Subcutaneous abdominal adipose tissue (tissue), 5 donors: ENCODE measurements around the gene FAH.

ENCODE experiments used
- H3K27ac ChIP-seq: one replicate; pipeline ENCODE4 v1.7.0; 2013; ENCODE audit warnings: low read depth, mild to moderate bottlenecking, inconsistent platforms, low read length, moderate library complexity
- H3K27me3 ChIP-seq, 5 donors: one replicate each; pipeline ENCODE4 v1.7.0; 2013; ENCODE audit warnings: low read length in 5 of 5, inconsistent platforms in 1 of 5; ENCODE audit not compliant: control insufficient read depth in 5 of 5, insufficient read depth in 4 of 5
- H3K36me3 ChIP-seq, 5 donors: one replicate each; pipeline ENCODE4 v1.7.0; 2013; ENCODE audit warnings: low read length in 5 of 5; ENCODE audit not compliant: control insufficient read depth in 5 of 5, insufficient read depth in 5 of 5
- H3K4me1 ChIP-seq, 5 donors: one replicate each; pipeline ENCODE4 v1.7.0; 2013; ENCODE audit warnings: low read length in 5 of 5, mild to moderate bottlenecking in 3 of 5, moderate library complexity in 1 of 5; ENCODE audit not compliant: control insufficient read depth in 5 of 5, insufficient read depth in 5 of 5
- H3K4me3 ChIP-seq, 5 donors: one replicate each; pipeline ENCODE4 v1.7.0; 2013; ENCODE audit warnings: low read length in 5 of 5, low read depth in 1 of 5
- H3K9ac ChIP-seq, 5 donors: one replicate each; pipeline ENCODE4 v1.7.0; 2013; ENCODE audit warnings: low read length in 5 of 5, mild to moderate bottlenecking in 4 of 5, moderate library complexity in 3 of 5
- H3K9me3 ChIP-seq, 5 donors: one replicate each; pipeline ENCODE4 v1.7.0; 2013; ENCODE audit warnings: low read length in 5 of 5; ENCODE audit not compliant: control insufficient read depth in 5 of 5
- donor health status: healthy.
- donor health status: healthy.
- donor health status: healthy.
- donor health status: healthy.
- donor health status: healthy.

The FAH gene

DNA sequence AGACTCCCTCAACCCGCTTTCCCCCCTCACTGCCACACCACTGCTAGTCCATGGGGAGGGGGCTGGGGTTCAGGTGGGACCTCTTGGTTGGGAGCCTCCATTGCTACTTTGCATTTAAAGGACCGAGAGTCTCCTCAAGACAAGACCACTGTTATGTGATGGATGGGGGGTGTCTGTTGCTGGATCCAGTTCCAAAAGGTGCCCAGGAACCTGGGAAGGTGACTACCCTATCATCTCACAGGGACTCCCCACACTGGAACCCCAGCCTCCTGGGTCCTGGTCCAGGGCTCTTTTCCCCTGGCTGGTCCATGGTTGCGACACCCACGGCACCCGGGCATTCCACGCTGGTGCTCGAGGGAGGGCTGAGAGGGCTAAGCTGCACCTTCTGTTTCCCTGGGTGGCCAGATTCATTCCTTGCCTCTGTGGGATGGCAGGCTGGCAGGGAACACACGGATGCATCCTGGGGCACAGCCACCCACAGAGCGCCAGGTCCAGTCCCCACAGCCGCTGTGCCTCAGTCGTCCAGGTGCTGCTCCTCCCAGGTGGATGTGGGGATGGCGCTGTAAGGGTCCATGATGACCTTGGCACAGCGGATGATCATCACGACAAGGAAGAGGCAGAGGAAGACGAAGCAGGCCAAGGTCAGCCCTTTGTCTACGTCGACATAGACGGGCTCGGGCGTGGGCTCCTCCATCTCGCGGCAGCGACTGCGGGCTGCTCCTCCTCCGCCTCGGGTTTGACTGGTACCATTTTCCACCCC lies 48.6 kb downstream of the FAH start:
- Histone ChIP-seq H3K9ac (no peak overlapping the region), H3K27me3 (no peaks in the 10 kb centered on the region)

DNA sequence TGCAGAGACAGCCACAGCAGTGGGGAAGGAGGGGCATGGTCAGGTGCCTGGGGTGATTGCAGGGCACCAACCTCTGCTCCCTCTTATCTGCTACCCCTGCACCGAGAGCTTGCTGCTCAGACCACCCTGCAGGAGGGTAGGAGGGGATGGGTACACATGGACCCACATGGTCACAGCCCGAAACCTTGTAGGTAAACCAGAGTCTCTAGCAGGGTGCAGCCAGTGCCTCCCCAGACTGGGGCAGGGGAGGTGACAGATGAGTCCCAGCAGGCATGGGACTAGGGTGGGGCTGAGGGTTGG lies 49.2 kb downstream of the FAH start:
- Histone ChIP-seq H3K4me3 (no peak overlapping the region), H3K27me3 (no peaks in the 10 kb centered on the region), H3K4me1 (no peaks in the 10 kb centered on the region), H3K27ac (no peak overlapping the region), H3K36me3 (no peaks in the 10 kb centered on the region), H3K9me3 (no peaks in the 10 kb centered on the region), H3K9ac (no peak overlapping the region)

More for the DNA sequence above, 48.6 kb downstream of the FAH start:
- H3K27ac ChIP-seq = no peak overlapping the region
- H3K4me3 ChIP-seq = no peak overlapping the region
- H3K4me1 ChIP-seq = no peaks in the 10 kb centered on the region
- no peaks in the 10 kb centered on the region for H3K36me3 ChIP-seq
- no peaks in the 10 kb centered on the region for H3K9me3 ChIP-seq

DNA sequence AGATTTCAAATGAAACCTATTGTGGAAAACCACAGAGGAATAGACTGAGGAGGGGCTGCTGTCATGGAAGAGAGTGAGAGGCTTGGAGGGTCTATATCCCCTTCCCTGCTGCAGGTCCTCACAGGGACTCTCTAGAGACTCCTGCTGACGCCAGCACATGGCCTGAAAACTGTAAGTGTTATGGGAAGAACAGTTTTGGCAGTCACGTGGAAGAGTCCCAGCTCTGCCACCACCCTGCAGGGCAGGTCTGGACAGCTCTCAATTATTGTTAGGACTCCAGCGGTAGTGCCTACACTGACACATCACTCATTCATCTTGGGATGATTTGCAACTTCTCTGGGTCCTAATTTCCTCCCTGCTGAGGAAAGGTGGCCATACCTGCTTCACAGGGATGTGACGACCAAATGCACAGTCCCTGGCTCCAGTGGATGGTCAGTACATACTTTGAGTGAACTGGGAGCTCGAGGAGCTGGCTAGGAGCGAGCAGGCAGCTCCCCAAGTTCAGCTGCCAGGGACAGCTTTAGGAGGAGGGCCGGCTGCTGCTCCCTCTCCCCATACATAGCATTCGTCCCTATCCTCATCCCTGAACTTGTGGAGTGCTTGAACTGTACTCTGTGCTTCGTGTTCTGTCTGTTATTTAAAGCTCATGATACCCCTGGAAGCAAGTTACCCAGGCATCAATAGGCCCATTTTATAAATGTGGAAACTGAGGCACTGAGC lies 50.0 kb downstream of the FAH start:
- Histone ChIP-seq H3K27me3 (no peaks in the 10 kb centered on the region), H3K9me3 (no peaks in the 10 kb centered on the region), H3K9ac (no peak overlapping the region), H3K36me3 (no peaks in the 10 kb centered on the region), H3K4me1 (peaks cover 0 to 4% (median 2%) of the 10 kb centered on the region in 5 donors), H3K27ac (no peak overlapping the region), H3K4me3 (no peak overlapping the region)

GRCh38 chr15:80203361-80203885 lies 50.6 kb downstream of the FAH start:
- H3K27me3 ChIP-seq = no peaks in the 10 kb centered on the region
- no peaks in the 10 kb centered on the region for H3K36me3 ChIP-seq
- no peaks in the 10 kb centered on the region for H3K9me3 ChIP-seq
- H3K4me3 ChIP-seq = no peak overlapping the region
- H3K27ac ChIP-seq = no peak overlapping the region
- peaks cover 0 to 10% (median 2%) of the 10 kb centered on the region in 5 donors for H3K4me1 ChIP-seq
- no peak overlapping the region for H3K9ac ChIP-seq

DNA sequence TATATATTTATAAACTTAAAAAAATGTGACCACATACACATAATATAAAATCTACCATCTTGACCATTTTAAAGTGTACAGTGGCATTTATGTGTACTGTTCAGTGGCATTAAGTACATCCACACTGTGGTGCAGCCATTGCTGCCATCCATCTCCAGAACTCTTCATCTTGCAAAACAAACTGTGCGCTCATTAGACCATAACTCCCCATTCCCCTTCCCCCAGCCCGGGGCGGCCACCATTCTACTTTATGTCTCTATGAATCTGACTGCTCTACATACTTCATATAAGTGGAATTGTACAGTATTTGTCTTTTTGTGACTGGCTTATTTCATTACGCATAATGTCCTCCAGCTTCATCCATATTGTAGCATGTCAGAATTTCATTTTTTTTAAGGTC lies 51.4 kb downstream of the FAH start:
- Histone ChIP-seq H3K36me3 (no peaks in the 10 kb centered on the region), H3K4me1 (peaks cover 0 to 10% (median 2%) of the 10 kb centered on the region in 5 donors), H3K27ac (no peak overlapping the region), H3K4me3 (no peak overlapping the region), H3K9ac (no peak overlapping the region), H3K27me3 (no peaks in the 10 kb centered on the region), H3K9me3 (no peaks in the 10 kb centered on the region)

GRCh38 chr15:80207887-80208286 lies 55.1 kb downstream of the FAH start:
- Histone ChIP-seq H3K27ac (no peak overlapping the region), H3K27me3 (no peaks in the 10 kb centered on the region), H3K4me3 (no peak overlapping the region), H3K36me3 (no peaks in the 10 kb centered on the region), H3K4me1 (peaks cover 0 to 10% (median 2%) of the 10 kb centered on the region in 5 donors), H3K9ac (no peak overlapping the region), H3K9me3 (no peaks in the 10 kb centered on the region)

GRCh38 chr15:80208758-80209734 lies 56.2 kb downstream of the FAH start:
- Histone ChIP-seq H3K27me3 (no peaks in the 10 kb centered on the region), H3K4me3 (no peak overlapping the region), H3K9me3 (peaks cover 0 to 6% (median 4%) of the 10 kb centered on the region in 5 donors), H3K4me1 (peaks cover 0 to 10% (median 2%) of the 10 kb centered on the region in 5 donors), H3K27ac (no peak overlapping the region), H3K9ac (no peak overlapping the region), H3K36me3 (no peaks in the 10 kb centered on the region)

- Histone ChIP-seq H3K9me3 (peaks cover 0 to 6% (median 4%) of the 10 kb centered on the region in 5 donors), H3K27ac (no peak overlapping the region), H3K4me3 (no peak overlapping the region), H3K36me3 (no peaks in the 10 kb centered on the region), H3K9ac (no peak overlapping the region), H3K4me1 (peaks cover 0 to 10% (median 2%) of the 10 kb centered on the region in 5 donors), H3K27me3 (no peaks in the 10 kb centered on the region)
Measured at GRCh38 chr15:80210611-80211573, 58.1 kb downstream of the FAH start.

DNA sequence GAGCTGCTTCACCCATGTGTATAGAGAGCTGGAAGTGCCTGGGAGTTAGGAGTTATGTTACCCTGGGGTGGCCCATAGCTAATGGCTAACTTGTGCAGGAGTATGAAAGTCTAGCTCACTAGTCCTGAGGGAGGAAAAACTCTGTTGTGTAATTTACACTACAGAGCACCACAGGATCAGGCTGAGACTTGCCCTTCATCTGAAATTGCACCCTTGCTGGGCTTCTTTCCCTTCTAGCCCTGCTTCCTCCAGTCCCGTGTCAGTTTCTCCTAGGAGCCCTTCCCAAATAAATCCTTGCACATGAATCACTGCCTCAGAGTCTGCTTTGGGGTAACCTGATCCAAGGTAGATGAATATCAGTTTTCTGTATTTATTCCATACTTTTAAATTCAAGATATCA lies 59.2 kb downstream of the FAH start:
- Histone ChIP-seq H3K9ac (no peak overlapping the region), H3K4me3 (no peak overlapping the region), H3K36me3 (no peaks in the 10 kb centered on the region), H3K4me1 (peaks cover 0 to 10% (median 2%) of the 10 kb centered on the region in 5 donors), H3K27me3 (no peaks in the 10 kb centered on the region), H3K9me3 (peaks cover 0 to 6% (median 4%) of the 10 kb centered on the region in 5 donors), H3K27ac (no peak overlapping the region)
